Activated CD4-positive, alpha-beta T cell treated with anti-CD3 and anti-CD28 coated beads, Interleukin-2, amount 10 ng/mL, durations not matched to agents 24 days and 14 days (primary cell): Measurements from ENCODE around the gene IL18R1. TPM values are rescaled to one million over a fixed set of nuclear protein-coding genes. Genes with fewer than 3 reads are reported as not detected.
"Not testable (repeated sequence)": the region's sequence is repeated elsewhere in the genome, so short reads cannot be mapped to it uniquely, and the experiment has no call there.

Experiments
- DNase-seq: peaks from one replicate; pipeline ENCODE4 v3.0.0; 2022
- H3K27ac Mint-ChIP-seq: one replicate; pipeline ENCODE4 v1.8.0; 2022; ENCODE audit warnings: mild to moderate bottlenecking, mixed read lengths
- H3K27me3 Mint-ChIP-seq: one replicate; pipeline ENCODE4 v1.8.0; 2022; ENCODE audit warnings: mixed read lengths
- H3K36me3 Mint-ChIP-seq: one replicate; pipeline ENCODE4 v1.8.0; 2022; ENCODE audit warnings: low read depth, mild to moderate bottlenecking, mixed read lengths
- H3K4me1 Mint-ChIP-seq: one replicate; pipeline ENCODE4 v1.8.0; 2021; ENCODE audit warnings: mixed read lengths
- H3K4me3 Mint-ChIP-seq: one replicate; pipeline ENCODE4 v1.8.0; 2022; ENCODE audit warnings: mild to moderate bottlenecking, moderate library complexity, mixed read lengths
- H3K9me3 Mint-ChIP-seq: one replicate; pipeline ENCODE4 v1.8.0; 2021; ENCODE audit warnings: mixed read lengths
- intact Hi-C: fragments of 100-400 bp; cut with micrococcal nuclease; formaldehyde crosslinking; loops from one replicate; pipeline ENCODE4 v1.15.1; 2023
- total RNA-seq: library from RNA; stranded (reverse); gene quantifications from 2 replicates; pipeline ENCODE4 v1.2.3, GENCODE V29; 2022

IL18R1 gene, protein sequence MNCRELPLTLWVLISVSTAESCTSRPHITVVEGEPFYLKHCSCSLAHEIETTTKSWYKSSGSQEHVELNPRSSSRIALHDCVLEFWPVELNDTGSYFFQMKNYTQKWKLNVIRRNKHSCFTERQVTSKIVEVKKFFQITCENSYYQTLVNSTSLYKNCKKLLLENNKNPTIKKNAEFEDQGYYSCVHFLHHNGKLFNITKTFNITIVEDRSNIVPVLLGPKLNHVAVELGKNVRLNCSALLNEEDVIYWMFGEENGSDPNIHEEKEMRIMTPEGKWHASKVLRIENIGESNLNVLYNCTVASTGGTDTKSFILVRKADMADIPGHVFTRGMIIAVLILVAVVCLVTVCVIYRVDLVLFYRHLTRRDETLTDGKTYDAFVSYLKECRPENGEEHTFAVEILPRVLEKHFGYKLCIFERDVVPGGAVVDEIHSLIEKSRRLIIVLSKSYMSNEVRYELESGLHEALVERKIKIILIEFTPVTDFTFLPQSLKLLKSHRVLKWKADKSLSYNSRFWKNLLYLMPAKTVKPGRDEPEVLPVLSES
- 41.7 and 50.2 TPM in 2 replicates for total RNA-seq

- H3K27me3 Mint-ChIP-seq: no peaks in the 10 kb centered on the region
- peak within 1 kb of the TSS; percentile 99 for H3K4me3 Mint-ChIP-seq
- H3K36me3 Mint-ChIP-seq: peaks cover 32% of the 10 kb centered on the region
- H3K27ac Mint-ChIP-seq: peak within 1 kb of the TSS; percentile 99
- H3K9me3 Mint-ChIP-seq: no peaks in the 10 kb centered on the region
- DNase-seq: peak; percentile 92
- intact Hi-C loops: loop anchor here (1.0 to 5.0 kb wide), 6 partner anchors 12 to 353 kb away; no protein-coding TSS in a partner anchor
- H3K4me1 Mint-ChIP-seq: peaks cover 39% of the 10 kb centered on the region
Observed at GRCh38 chr2:102355526-102356380, at the start of gene IL18R1. TSS of gene IL18R1 (plus strand) at chr2:102355796. CDS start at chr2:102362661, 6,865 bp downstream.

- Mint-ChIP-seq H3K27ac (peak overlapping the region; percentile 95), H3K9me3 (no peaks in the 10 kb centered on the region)
Observed at GRCh38 chr2:102306125-102306524, 49.5 kb upstream of the IL18R1 start.

DNA sequence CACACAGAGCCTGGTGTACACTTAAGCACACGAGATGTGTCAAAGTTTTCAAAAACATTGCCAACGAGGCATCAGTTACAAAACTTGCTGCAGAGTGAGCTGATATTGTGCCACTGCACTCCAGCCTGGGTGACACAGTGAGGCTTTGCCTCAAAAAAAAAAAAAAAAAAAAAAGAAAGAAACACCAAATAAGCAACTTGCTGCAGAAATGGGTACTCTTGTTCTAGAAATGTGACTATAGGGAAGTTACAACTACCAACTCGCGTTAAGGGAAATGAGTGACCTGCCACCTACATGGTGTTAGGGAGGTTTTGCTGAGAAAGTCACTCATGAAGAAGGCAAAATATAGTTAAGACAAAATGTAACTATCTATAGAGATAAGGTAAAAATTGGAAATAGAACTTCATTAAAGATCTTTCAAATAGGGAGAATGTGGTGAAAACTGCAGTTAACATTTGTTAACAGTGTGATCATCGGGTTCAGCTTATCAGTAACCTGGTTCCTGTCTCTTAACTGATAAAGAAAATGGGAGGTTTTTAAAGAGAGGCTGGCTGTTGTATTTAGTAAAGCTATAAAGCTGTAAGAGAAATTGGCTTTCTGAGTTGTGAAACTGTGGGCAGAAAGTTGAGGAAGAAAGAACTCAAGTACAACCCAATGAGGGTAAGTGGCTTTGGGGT, 44.5 kb upstream of the IL18R1 start, which contains the start of gene IL1RL1:
IL1RL1 (plus strand) TSS at position 600 of the 677 bp plus-strand sequence. CDS start 26,702 bp downstream, outside the sequence.
- Mint-ChIP-seq H3K4me1 (peaks cover 22% of the 10 kb centered on the region), H3K9me3 (no peaks in the 10 kb centered on the region), H3K27me3 (no peaks in the 10 kb centered on the region), H3K27ac (no peak within 1 kb of the TSS), H3K36me3 (no peaks in the 10 kb centered on the region), H3K4me3 (no peak within 1 kb of the TSS)
- intact Hi-C loops: no loop called here
- DNase-seq: no peak

More at GRCh38 chr2:102306125-102306524, 49.5 kb upstream of the IL18R1 start:
- Mint-ChIP-seq H3K4me1 (peaks cover 41% of the 10 kb centered on the region), H3K27me3 (no peaks in the 10 kb centered on the region), H3K4me3 (no peak overlapping the region), H3K36me3 (no peaks in the 10 kb centered on the region)
- no peak for DNase-seq
- intact Hi-C loops: no loop called here

DNA sequence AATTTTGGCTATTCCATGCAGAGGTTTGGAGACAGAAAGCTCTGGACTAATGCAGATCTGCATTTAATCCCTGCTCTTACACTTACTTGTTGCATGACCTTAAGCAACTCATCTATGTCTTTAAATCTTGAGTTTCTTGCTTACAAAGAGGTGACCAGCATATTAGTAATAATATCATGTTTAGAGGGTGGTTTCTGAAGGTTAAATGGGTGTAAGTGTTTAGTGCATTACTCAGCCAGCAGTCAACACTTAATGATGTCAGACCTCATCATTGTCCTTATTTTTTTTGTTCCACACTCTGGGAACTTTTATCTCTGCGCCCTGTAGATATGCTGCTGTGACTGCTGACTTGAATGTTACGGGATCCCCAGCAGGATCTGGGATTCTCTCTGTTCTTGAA, 42.6 kb upstream of the IL18R1 start:
- Mint-ChIP-seq H3K4me3 (no peak overlapping the region), H3K27ac (no peak overlapping the region), H3K36me3 (no peaks in the 10 kb centered on the region), H3K9me3 (no peaks in the 10 kb centered on the region), H3K27me3 (no peaks in the 10 kb centered on the region), H3K4me1 (peaks cover 15% of the 10 kb centered on the region)
- intact Hi-C loops: no loop called here
- DNase-seq: no peak

DNA sequence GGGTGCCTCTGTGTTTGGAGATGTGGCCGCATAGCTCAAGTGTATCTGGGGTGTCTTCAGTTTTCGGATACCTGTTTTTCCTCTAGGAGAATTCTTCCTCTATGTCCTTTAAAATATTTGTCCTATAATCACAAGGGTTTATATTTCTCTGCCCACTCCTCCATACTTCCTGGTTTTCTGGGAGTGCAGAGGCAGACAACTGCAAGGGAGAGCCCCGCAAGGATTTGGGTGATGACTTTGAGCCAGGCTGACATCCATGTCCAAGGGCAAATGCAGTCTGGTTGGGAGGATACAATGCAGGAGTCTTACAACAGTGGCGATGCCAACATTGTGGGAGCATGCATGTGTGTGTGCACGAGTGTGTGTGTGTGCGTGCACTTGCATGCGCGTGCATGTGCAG, 42.1 kb upstream of the IL18R1 start:
- no peaks in the 10 kb centered on the region for H3K27me3 Mint-ChIP-seq
- no peak overlapping the region for H3K4me3 Mint-ChIP-seq
- DNase-seq: no peak
- intact Hi-C loops: no loop called here
- no peak overlapping the region for H3K27ac Mint-ChIP-seq
- H3K4me1 Mint-ChIP-seq: peaks cover 15% of the 10 kb centered on the region
- no peaks in the 10 kb centered on the region for H3K9me3 Mint-ChIP-seq
- H3K36me3 Mint-ChIP-seq: no peaks in the 10 kb centered on the region

DNA sequence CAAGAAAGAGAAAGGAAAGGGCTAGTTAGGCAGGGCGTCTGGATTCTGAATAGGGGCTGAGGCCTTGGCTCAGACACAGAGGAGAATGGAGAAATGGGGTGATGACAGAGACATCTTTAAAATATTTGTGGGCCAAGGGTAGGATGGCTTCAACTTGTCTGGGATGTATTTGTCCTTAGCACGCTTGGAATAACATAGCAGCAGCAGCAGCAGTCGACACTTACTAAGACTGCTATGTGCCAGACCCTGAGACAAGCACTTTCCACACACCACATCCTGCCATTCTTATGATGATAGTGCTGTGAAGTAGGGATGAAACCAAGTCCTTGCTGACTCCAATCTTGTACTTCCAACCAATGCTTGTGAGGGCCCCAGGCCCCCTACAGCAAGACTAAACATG, 41.6 kb upstream of the IL18R1 start:
- DNase-seq: no peak
- no peaks in the 10 kb centered on the region for H3K27me3 Mint-ChIP-seq
- H3K9me3 Mint-ChIP-seq: no peaks in the 10 kb centered on the region
- no peak overlapping the region for H3K27ac Mint-ChIP-seq
- intact Hi-C loops: no loop called here
- H3K36me3 Mint-ChIP-seq: no peaks in the 10 kb centered on the region
- H3K4me3 Mint-ChIP-seq: no peak overlapping the region
- peaks cover 15% of the 10 kb centered on the region for H3K4me1 Mint-ChIP-seq

- intact Hi-C loops: no loop called here
- H3K36me3 Mint-ChIP-seq: no peaks in the 10 kb centered on the region
- peaks cover 15% of the 10 kb centered on the region for H3K4me1 Mint-ChIP-seq
- H3K4me3 Mint-ChIP-seq: no peak overlapping the region
- no peaks in the 10 kb centered on the region for H3K27me3 Mint-ChIP-seq
- DNase-seq: no peak
- no peaks in the 10 kb centered on the region for H3K9me3 Mint-ChIP-seq
- no peak overlapping the region for H3K27ac Mint-ChIP-seq
Observed at GRCh38 chr2:102315921-102316320, 39.7 kb upstream of the IL18R1 start.

GRCh38 chr2:102317715-102318114, 37.9 kb upstream of the IL18R1 start:
- Mint-ChIP-seq H3K27ac (no peak overlapping the region), H3K9me3 (peaks cover 3% of the 10 kb centered on the region), H3K4me3 (no peak overlapping the region), H3K4me1 (peaks cover 14% of the 10 kb centered on the region), H3K27me3 (no peaks in the 10 kb centered on the region), H3K36me3 (no peaks in the 10 kb centered on the region)
- no peak for DNase-seq
- intact Hi-C loops: no loop called here

DNA sequence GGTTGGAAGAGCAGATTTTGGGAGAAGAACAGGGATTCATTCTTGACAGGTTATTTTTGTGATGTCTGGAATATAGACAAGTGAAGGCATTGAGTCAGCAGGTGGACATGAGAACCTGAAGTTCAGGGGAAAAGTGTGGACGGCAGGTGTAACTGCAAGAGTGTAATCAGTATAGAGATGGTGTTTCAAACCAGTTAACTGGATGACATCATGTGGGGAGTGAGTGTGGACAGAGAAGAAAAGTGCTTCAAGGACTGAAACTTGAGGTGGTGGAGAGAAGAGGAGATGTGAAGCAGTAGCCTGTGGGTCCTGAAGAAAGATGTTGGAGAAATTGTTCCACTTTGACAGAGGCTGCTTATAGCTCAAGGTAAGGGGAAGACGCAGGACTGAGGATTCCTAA, 37.2 kb upstream of the IL18R1 start:
- Mint-ChIP-seq H3K27ac (no peak overlapping the region), H3K9me3 (peaks cover 4% of the 10 kb centered on the region), H3K4me3 (no peak overlapping the region), H3K36me3 (no peaks in the 10 kb centered on the region), H3K27me3 (no peaks in the 10 kb centered on the region), H3K4me1 (peaks cover 11% of the 10 kb centered on the region)
- no peak for DNase-seq
- intact Hi-C loops: no loop called here

DNA sequence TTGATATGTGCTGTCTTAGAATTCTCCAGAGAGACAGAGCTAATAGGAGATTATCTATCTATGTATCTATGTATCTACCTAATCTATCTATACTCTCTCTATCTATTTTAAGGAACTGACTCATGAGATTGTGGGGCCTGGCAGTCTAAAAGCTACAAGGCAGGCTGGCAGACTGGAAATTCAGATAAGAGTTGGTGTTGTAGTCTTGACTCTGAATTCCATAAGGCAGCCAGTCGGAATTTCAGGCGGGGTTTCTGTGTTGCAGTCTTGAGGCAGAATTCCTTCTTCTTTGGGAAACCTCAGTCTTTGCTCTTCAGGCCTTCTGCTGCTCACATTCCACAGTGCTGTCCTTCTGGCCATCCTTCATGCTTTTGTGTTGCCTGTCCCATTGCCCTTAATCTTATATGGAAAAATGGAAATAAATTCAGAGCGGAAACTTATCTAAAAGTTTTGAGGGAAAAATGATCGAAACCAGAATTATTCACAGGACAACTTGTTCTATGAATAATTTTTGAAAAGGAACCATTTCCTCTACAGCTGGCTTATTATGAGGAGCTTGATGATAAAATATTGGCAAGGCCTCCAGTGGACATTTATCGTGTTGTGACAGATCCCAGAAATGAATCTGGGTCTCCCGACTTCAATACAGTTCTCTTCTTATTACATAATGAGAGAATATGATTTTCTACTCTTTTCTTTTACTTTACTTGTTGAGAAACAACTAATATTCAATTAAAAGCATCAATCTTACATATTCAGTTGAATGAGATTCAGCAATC, 33.5 kb upstream of the IL18R1 start:
- Mint-ChIP-seq H3K27ac (no peak overlapping the region), H3K4me1 (peaks cover 2% of the 10 kb centered on the region), H3K27me3 (no peaks in the 10 kb centered on the region), H3K4me3 (no peak overlapping the region), H3K36me3 (peaks cover 3% of the 10 kb centered on the region), H3K9me3 (peaks cover 7% of the 10 kb centered on the region)
- intact Hi-C loops: no loop called here
- no peak for DNase-seq

DNA sequence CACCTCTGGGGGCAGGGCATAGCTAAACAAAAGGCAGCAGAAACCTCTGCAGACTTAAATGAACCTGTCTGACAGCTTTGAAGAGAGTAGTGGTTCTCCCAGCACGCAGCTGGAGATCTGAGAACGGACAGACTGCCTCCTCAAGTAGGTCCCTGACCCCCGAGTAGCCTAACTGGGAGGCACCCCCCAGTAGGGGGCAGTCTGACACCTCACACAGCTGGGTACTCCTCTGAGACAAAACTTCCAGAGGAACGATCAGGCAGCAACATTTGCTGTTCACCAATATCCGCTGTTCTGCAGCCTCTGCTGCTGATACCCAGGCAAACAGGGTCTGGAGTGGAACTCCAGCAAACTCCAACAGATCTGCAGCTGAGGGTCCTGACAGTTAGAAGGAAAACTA, 30.7 kb upstream of the IL18R1 start:
- H3K36me3 Mint-ChIP-seq, DNase-seq, H3K4me1 Mint-ChIP-seq, H3K27ac Mint-ChIP-seq, H3K4me3 Mint-ChIP-seq, intact Hi-C loops, H3K27me3 Mint-ChIP-seq: not testable (repeated sequence)
- H3K9me3 Mint-ChIP-seq: peaks cover 12% of the 10 kb centered on the region

- Mint-ChIP-seq H3K36me3 (no peaks in the 10 kb centered on the region), H3K9me3 (peaks cover 17% of the 10 kb centered on the region), H3K27me3 (peaks cover 4% of the 10 kb centered on the region), H3K4me1 (no peaks in the 10 kb centered on the region), H3K27ac (no peak overlapping the region), H3K4me3 (no peak overlapping the region)
- intact Hi-C loops: no loop called here
- DNase-seq: peak; percentile 24
Observed at GRCh38 chr2:102331311-102331980, 24.1 kb upstream of the IL18R1 start.
